GM21717 (cell line): ENCODE data around the gene TEKT5.

Experiments used
- ATAC-seq: cut with Tn5 transposase; IDR thresholded peaks from one replicate; pipeline ENCODE4 v1.9.1; 2021; ENCODE audit warnings: mild to moderate bottlenecking, moderate library complexity; ENCODE audit not compliant: unreplicated experiment

Gene TEKT5

GRCh38 chr16:10611825-10612342, 82.8 kb downstream of the TEKT5 start:
- ATAC-seq = no peak

GRCh38 chr16:10610499-10611184, 84.1 kb downstream of the TEKT5 start:
- ATAC-seq = no peak

GRCh38 chr16:10609402-10609774, 85.3 kb downstream of the TEKT5 start:
- no peak for ATAC-seq

- ATAC-seq = no peak
Measured at GRCh38 chr16:10608687-10609401, 85.9 kb downstream of the TEKT5 start.

- ATAC-seq = no peak
Measured at GRCh38 chr16:10607157-10607556, 87.6 kb downstream of the TEKT5 start.

GRCh38 chr16:10606607-10607006, 88.1 kb downstream of the TEKT5 start:
- ATAC-seq = no peak

GRCh38 chr16:10605636-10606035, 89.1 kb downstream of the TEKT5 start:
- no peak for ATAC-seq

GRCh38 chr16:10601444-10602408, 93.0 kb downstream of the TEKT5 start:
- ATAC-seq = no peak

- no peak for ATAC-seq
Measured at GRCh38 chr16:10600782-10601443, 93.8 kb downstream of the TEKT5 start.

- ATAC-seq = no peak
Measured at GRCh38 chr16:10599626-10600025, 95.1 kb downstream of the TEKT5 start.

GRCh38 chr16:10598157-10598556, 96.6 kb downstream of the TEKT5 start:
- ATAC-seq = no peak

- no peak for ATAC-seq
Measured at GRCh38 chr16:10597187-10597601, 97.5 kb downstream of the TEKT5 start.

- ATAC-seq = no peak
Measured at GRCh38 chr16:10594312-10594950, 100.3 kb downstream of the TEKT5 start.

GRCh38 chr16:10592611-10593010, 102.1 kb downstream of the TEKT5 start:
- no peak for ATAC-seq

GRCh38 chr16:10590342-10590741, 104.4 kb downstream of the TEKT5 start:
- ATAC-seq = no peak

GRCh38 chr16:10589109-10589508, 105.6 kb downstream of the TEKT5 start:
- no peak for ATAC-seq

- ATAC-seq = no peak
Measured at GRCh38 chr16:10587622-10588021, 107.1 kb downstream of the TEKT5 start.

- ATAC-seq = no peak
Measured at GRCh38 chr16:10584981-10585438, 109.7 kb downstream of the TEKT5 start.

GRCh38 chr16:10583269-10583668, 111.5 kb downstream of the TEKT5 start:
- ATAC-seq = no peak

- ATAC-seq = no peak
Measured at GRCh38 chr16:10581507-10581906, 113.2 kb downstream of the TEKT5 start.
